HEK293 (cell line): Measurements from ENCODE around the gene TLE2.

ENCODE experiments used
- CTCF ChIA-PET: fragments of 350-600 bp; formaldehyde crosslinking; extraction: SDS; loops from one replicate; lab custom pipeline; 2021; ENCODE audit warnings: antibody characterized with exemption; lab: Yijun Ruan, JAX
- POLR2A ChIA-PET: fragments of 300-600 bp; formaldehyde crosslinking; extraction: SDS; loops from one replicate; lab custom pipeline; 2020; ENCODE audit warnings: antibody characterized with exemption, inconsistent platforms; lab: Yijun Ruan, JAX
- H3K27ac ChIP-seq: fragments of 200-500 bp; sonication (Bioruptor generic); 2 replicates; pipeline ENCODE4 v1.5.1; 2014; ENCODE audit warnings: low read depth, low read length, control low read depth, inconsistent platforms; ENCODE audit errors: extremely low read depth
- H3K36me3 ChIP-seq, 2 experiments: fragments of 200-500 bp in 1 of 2; sonication (Bioruptor generic) in 1 of 2; 1 replicate in 1 of 2; 2 replicates in 1 of 2; pipeline ENCODE4 v1.5.1; 2014 to 2017; ENCODE audit warnings: inconsistent platforms in 2 of 2, low read length in 2 of 2; ENCODE audit not compliant: control insufficient read depth in 2 of 2, insufficient read depth in 1 of 2
- H3K4me1 ChIP-seq: fragments of 200-500 bp; sonication (Bioruptor generic); 2 replicates; pipeline ENCODE4 v1.5.1; 2014; ENCODE audit warnings: mild to moderate bottlenecking, low read length, inconsistent platforms; ENCODE audit not compliant: control insufficient read depth, insufficient read depth
- H3K4me3 ChIP-seq: 2 replicates; pipeline ENCODE4 v1.5.1; 2011; ENCODE audit warnings: low read depth, mild to moderate bottlenecking, control low read depth, low read length, moderate library complexity
- H3K9me3 ChIP-seq: fragments of 200-500 bp; sonication (Bioruptor generic); 2 replicates; pipeline ENCODE4 v1.5.1; 2014; ENCODE audit warnings: low read depth, low read length, inconsistent platforms; ENCODE audit not compliant: control insufficient read depth, insufficient read depth
- AEBP2 ChIP-seq: fragments of 450-650 bp; formaldehyde crosslinking; IDR thresholded peaks from 2 replicates; pipeline ENCODE4 v1.5.1; 2016; ENCODE audit warnings: missing biosample characterization, missing genetic modification characterization, borderline replicate concordance
- EGR2 ChIP-seq: fragments of 450-650 bp; formaldehyde crosslinking; IDR thresholded peaks from 2 replicates; pipeline ENCODE4 v1.5.1; 2016; ENCODE audit warnings: low read depth, missing biosample characterization, missing genetic modification characterization
- HOXA7 ChIP-seq: sonication (generic); formaldehyde crosslinking; IDR thresholded peaks from 2 replicates; pipeline ENCODE4 v1.8.1; 2022; ENCODE audit warnings: missing genetic modification reagents, borderline replicate concordance
- KLF9 ChIP-seq: fragments of 450-650 bp; formaldehyde crosslinking; IDR thresholded peaks from 2 replicates; pipeline ENCODE4 v1.5.1; 2016; ENCODE audit warnings: missing biosample characterization, missing genetic modification characterization, low read depth
- PATZ1 ChIP-seq: fragments of 450-650 bp; formaldehyde crosslinking; IDR thresholded peaks from 2 replicates; pipeline ENCODE4 v1.5.1; 2016; ENCODE audit warnings: missing biosample characterization, missing genetic modification characterization
- YY1 ChIP-seq: fragments of 450-650 bp; formaldehyde crosslinking; IDR thresholded peaks from 2 replicates; pipeline ENCODE4 v1.5.1; 2018; ENCODE audit warnings: missing biosample characterization, missing genetic modification characterization
- YY2 ChIP-seq: fragments of 450-650 bp; formaldehyde crosslinking; IDR thresholded peaks from 2 replicates; pipeline ENCODE4 v1.5.1; 2016; ENCODE audit warnings: missing biosample characterization, missing genetic modification characterization
- ZBTB20 ChIP-seq: fragments of 450-650 bp; formaldehyde crosslinking; IDR thresholded peaks from 2 replicates; pipeline ENCODE4 v1.5.1; 2016; ENCODE audit warnings: missing biosample characterization, missing genetic modification characterization
- ZBTB8A ChIP-seq: fragments of 450-650 bp; formaldehyde crosslinking; IDR thresholded peaks from 2 replicates; pipeline ENCODE4 v1.5.1; 2016; ENCODE audit warnings: missing biosample characterization, missing genetic modification characterization
- ZFHX2 ChIP-seq: fragments of 450-650 bp; formaldehyde crosslinking; conservative IDR thresholded peaks from 2 replicates; pipeline ENCODE4 v1.5.1; 2016; ENCODE audit warnings: missing biosample characterization, missing genetic modification characterization
- ZIC2 ChIP-seq: fragments of 450-650 bp; formaldehyde crosslinking; IDR thresholded peaks from 2 replicates; pipeline ENCODE4 v1.5.1; 2016; ENCODE audit warnings: missing biosample characterization, missing genetic modification characterization
- ZNF10 ChIP-seq: fragments of 450-650 bp; formaldehyde crosslinking; IDR thresholded peaks from 2 replicates; pipeline ENCODE4 v1.5.1; 2017; ENCODE audit warnings: missing biosample characterization, missing genetic modification characterization
- ZNF121 ChIP-seq: fragments of 450-650 bp; formaldehyde crosslinking; IDR thresholded peaks from 2 replicates; pipeline ENCODE4 v1.5.1; 2016; ENCODE audit warnings: missing biosample characterization, missing genetic modification characterization
- ZNF132 ChIP-seq: fragments of 450-650 bp; formaldehyde crosslinking; IDR thresholded peaks from 2 replicates; pipeline ENCODE4 v1.5.1; 2017; ENCODE audit warnings: missing biosample characterization, missing genetic modification characterization, borderline replicate concordance
- ZNF169 ChIP-seq: fragments of 450-650 bp; formaldehyde crosslinking; IDR thresholded peaks from 2 replicates; pipeline ENCODE4 v1.5.1; 2016; ENCODE audit warnings: missing biosample characterization, missing genetic modification characterization
- ZNF248 ChIP-seq: fragments of 450-650 bp; formaldehyde crosslinking; IDR thresholded peaks from 2 replicates; pipeline ENCODE4 v1.5.1; 2017; ENCODE audit warnings: missing biosample characterization, missing genetic modification characterization
- ZNF341 ChIP-seq: fragments of 450-650 bp; formaldehyde crosslinking; IDR thresholded peaks from 2 replicates; pipeline ENCODE4; 2016; ENCODE audit warnings: low read depth, missing biosample characterization, missing genetic modification characterization
- ZNF366 ChIP-seq: fragments of 450-650 bp; formaldehyde crosslinking; conservative IDR thresholded peaks from 2 replicates; pipeline ENCODE4 v1.5.1; 2016; ENCODE audit warnings: missing biosample characterization, missing genetic modification characterization
- ZNF510 ChIP-seq: fragments of 450-650 bp; formaldehyde crosslinking; IDR thresholded peaks from 2 replicates; pipeline ENCODE4 v1.5.1; 2018; ENCODE audit warnings: mild to moderate bottlenecking, missing genetic modification characterization, missing biosample characterization; ENCODE audit not compliant: insufficient replicate concordance
- ZNF518A ChIP-seq: fragments of 450-650 bp; formaldehyde crosslinking; conservative IDR thresholded peaks from 2 replicates; pipeline ENCODE4 v1.5.1; 2016; ENCODE audit warnings: low read depth, missing biosample characterization, missing genetic modification characterization
- ZNF521 ChIP-seq: fragments of 450-650 bp; formaldehyde crosslinking; IDR thresholded peaks from 2 replicates; pipeline ENCODE4 v1.5.1; 2017; ENCODE audit warnings: missing biosample characterization, mild to moderate bottlenecking, missing genetic modification characterization
- ZNF530 ChIP-seq: fragments of 450-650 bp; formaldehyde crosslinking; IDR thresholded peaks from 2 replicates; pipeline ENCODE4 v1.5.1; 2016; ENCODE audit warnings: low read depth, missing biosample characterization, missing genetic modification characterization
- ZNF610 ChIP-seq: fragments of 450-650 bp; formaldehyde crosslinking; IDR thresholded peaks from 2 replicates; pipeline ENCODE4 v1.5.1; 2016; ENCODE audit warnings: missing biosample characterization, missing genetic modification characterization, borderline replicate concordance
- ZNF626 ChIP-seq: fragments of 450-650 bp; sonication (Bioruptor Pico); formaldehyde crosslinking; IDR thresholded peaks from 2 replicates; pipeline ENCODE4 v1.5.1; 2018; ENCODE audit warnings: missing biosample characterization, missing genetic modification characterization, inconsistent platforms
- ZNF677 ChIP-seq: fragments of 450-650 bp; IDR thresholded peaks from 2 replicates; pipeline ENCODE4 v1.5.0; 2018; ENCODE audit warnings: missing biosample characterization, mild to moderate bottlenecking, missing genetic modification characterization, moderate library complexity
- ZNF701 ChIP-seq: fragments of 450-650 bp; formaldehyde crosslinking; IDR thresholded peaks from 2 replicates; pipeline ENCODE4 v1.5.1; 2016; ENCODE audit warnings: missing biosample characterization, missing genetic modification characterization
- ZNF707 ChIP-seq: fragments of 450-650 bp; formaldehyde crosslinking; IDR thresholded peaks from 2 replicates; pipeline ENCODE4 v1.5.1; 2016; ENCODE audit warnings: missing biosample characterization, missing genetic modification characterization
- ZNF776 ChIP-seq: fragments of 450-650 bp; formaldehyde crosslinking; IDR thresholded peaks from 2 replicates; pipeline ENCODE4 v1.5.0; 2017; ENCODE audit warnings: missing biosample characterization, missing genetic modification characterization, borderline replicate concordance
- ZNF792 ChIP-seq: fragments of 450-650 bp; formaldehyde crosslinking; IDR thresholded peaks from 2 replicates; pipeline ENCODE4 v1.5.1; 2016; ENCODE audit warnings: missing biosample characterization, missing genetic modification characterization
- ZNF843 ChIP-seq: fragments of 450-650 bp; formaldehyde crosslinking; IDR thresholded peaks from 2 replicates; pipeline ENCODE4 v1.5.1; 2016; ENCODE audit warnings: missing biosample characterization, missing genetic modification characterization

TLE2 gene

GRCh38 chr19:2983351-2984214 lies 45.5 kb downstream of the TLE2 start:
- Histone ChIP-seq H3K9me3 (no peaks in the 10 kb centered on the region), H3K4me1 (peaks cover 9% of the 10 kb centered on the region), H3K36me3 (no peaks in the 10 kb centered on the region), H3K27ac (peak overlapping the region; percentile 81), H3K4me3 (peak overlapping the region; percentile 29)
- CTCF ChIA-PET: interaction anchor here (0.5 to 0.7 kb wide), 4 partner anchors 15 to 112 kb away, joined by 3 to 4 read pairs (median 3); no protein-coding TSS in a partner anchor
- POLR2A ChIA-PET: no interaction called here
- 0 out of 2 replicates have a peak, but pooled peaks have one; percentile 25 for TF ChIP-seq EGR2 (tag by site-specific recombination)
- TF ChIP-seq HOXA7: no peak
- peak; percentile 83 for TF ChIP-seq ZBTB20
- TF ChIP-seq ZIC2 (tag by site-specific recombination): peak; percentile 100
- no peak for TF ChIP-seq ZNF510
- TF ChIP-seq ZNF132 (tag by site-specific recombination): no peak
- no peak for TF ChIP-seq ZNF701 (tag by site-specific recombination)
- TF ChIP-seq ZNF776 (tag by site-specific recombination): no peak
- TF ChIP-seq ZNF626 (tag by site-specific recombination): no peak
- peak; percentile 70; the same call in 1 of the 2 replicates for TF ChIP-seq ZNF610 (tag by site-specific recombination)
- TF ChIP-seq ZNF341 (tag by site-specific recombination): peak; percentile 96
- no peak for TF ChIP-seq ZNF792 (tag by site-specific recombination)
- no peak for TF ChIP-seq AEBP2 (tag by site-specific recombination)
- TF ChIP-seq KLF9 (tag by site-specific recombination): no peak
- peak; percentile 59 for TF ChIP-seq ZFHX2 (tag by site-specific recombination)
- peak; percentile 89 for TF ChIP-seq ZBTB8A
- peak; percentile 97 for TF ChIP-seq PATZ1 (tag by site-specific recombination)
- 0 out of 2 replicates have a peak, but pooled peaks have one; percentile 37 for TF ChIP-seq ZNF121 (tag by site-specific recombination)
- TF ChIP-seq ZNF530: no peak
- no peak for TF ChIP-seq ZNF518A (tag by site-specific recombination)
- no peak for TF ChIP-seq ZNF248 (tag by site-specific recombination)
- TF ChIP-seq ZNF169 (tag by site-specific recombination): no peak
- TF ChIP-seq ZNF677 (tag by site-specific recombination): no peak
- TF ChIP-seq YY1 (tag by site-specific recombination): peak; percentile 84
- no peak for TF ChIP-seq ZNF707 (tag by site-specific recombination)
- peak; percentile 77; the same call in 1 of the 2 replicates for TF ChIP-seq ZNF366
- no peak for TF ChIP-seq ZNF521 (tag by site-specific recombination)
- peak; percentile 93 for TF ChIP-seq ZNF843 (tag by site-specific recombination)
- peak; percentile 46; the same call in 1 of the 2 replicates for TF ChIP-seq ZNF10 (tag by site-specific recombination)
- no peak for TF ChIP-seq YY2 (tag by site-specific recombination)
